Ovary (tissue), 3 donors: ENCODE data around the gene EXOC6B.

Source experiments
- CTCF ChIP-seq, 3 donors: fragments of 450-650 bp in 2 of 3; fragments of 200-600 bp in 1 of 3; IDR thresholded peaks; one replicate each; pipeline versions ENCODE4 v1.5.1 to v1.8.0; 2016 to 2022; ENCODE audit warnings: antibody characterized with exemption in 3 of 3, mild to moderate bottlenecking in 1 of 3
- POLR2A ChIP-seq: fragments of 450-650 bp; IDR thresholded peaks from one replicate; pipeline ENCODE4 v1.6.1; 2017; ENCODE audit warnings: antibody characterized with exemption, mild to moderate bottlenecking, moderate library complexity
- donor health status: DM: no; HTN: no; CAD: no.

- TF ChIP-seq CTCF (IDR thresholded peaks at IDR 0.05) (no peak), POLR2A (no peak)
These were observed 695.0 kb downstream of the EXOC6B start for GRCh38 chr2:72130659-72131360.
